Activated CD8-positive, alpha-beta T cell treated with anti-CD3 and anti-CD28 coated beads, Interleukin-2, amount 10 ng/mL, durations not matched to agents 7 days and 5 days (primary cell): ENCODE measurements around the gene RUNX1. TPM values are rescaled to one million over a fixed set of nuclear protein-coding genes. Genes with fewer than 3 reads are reported as not detected.

Source experiments
- ATAC-seq: fragments of 150-1000 bp; cut with Tn5 transposase; one replicate; pipeline ENCODE4 v1.10.0; 2021; ENCODE audit warnings: moderate library complexity
- CTCF ChIA-PET: fragments of 350-600 bp; sonication (Branson Sonifier 250); formaldehyde crosslinking; loops from one replicate; lab custom pipeline; 2021; ENCODE audit warnings: antibody characterized with exemption; lab: Charles Lee
- POLR2A ChIA-PET: fragments of 350-600 bp; sonication (Branson Sonifier 250); formaldehyde crosslinking; loops from one replicate; lab custom pipeline; 2021; ENCODE audit warnings: antibody characterized with exemption; lab: Charles Lee
- DNase-seq: peaks from one replicate; pipeline ENCODE4 v3.0.0-alpha.2; 2020
- H3K27ac Mint-ChIP-seq: one replicate; pipeline ENCODE4 v1.8.0; 2021; ENCODE audit warnings: mild to moderate bottlenecking, mixed read lengths
- H3K27me3 Mint-ChIP-seq: one replicate; pipeline ENCODE4 v1.8.0; 2021; ENCODE audit warnings: low read depth, mixed read lengths
- H3K36me3 Mint-ChIP-seq: one replicate; pipeline ENCODE4 v1.8.0; 2021; ENCODE audit warnings: low read depth, mixed read lengths
- H3K4me1 Mint-ChIP-seq: one replicate; pipeline ENCODE4 v1.8.0; 2021; ENCODE audit warnings: low read depth, mixed read lengths
- H3K4me3 Mint-ChIP-seq: one replicate; pipeline ENCODE4 v1.8.0; 2021; ENCODE audit warnings: mild to moderate bottlenecking, mixed read lengths
- H3K9me3 Mint-ChIP-seq: one replicate; pipeline ENCODE4 v1.8.0; 2022; ENCODE audit warnings: mixed read lengths; ENCODE audit not compliant: insufficient read depth
- total RNA-seq, 2 experiments: library from RNA; stranded (reverse); gene quantifications; one replicate each; pipeline ENCODE4 v1.2.3, GENCODE V29; 2021

The RUNX1 gene
- total RNA-seq, 2 experiments from 2014 or later, result 10.4 to 10.6 TPM

DNA sequence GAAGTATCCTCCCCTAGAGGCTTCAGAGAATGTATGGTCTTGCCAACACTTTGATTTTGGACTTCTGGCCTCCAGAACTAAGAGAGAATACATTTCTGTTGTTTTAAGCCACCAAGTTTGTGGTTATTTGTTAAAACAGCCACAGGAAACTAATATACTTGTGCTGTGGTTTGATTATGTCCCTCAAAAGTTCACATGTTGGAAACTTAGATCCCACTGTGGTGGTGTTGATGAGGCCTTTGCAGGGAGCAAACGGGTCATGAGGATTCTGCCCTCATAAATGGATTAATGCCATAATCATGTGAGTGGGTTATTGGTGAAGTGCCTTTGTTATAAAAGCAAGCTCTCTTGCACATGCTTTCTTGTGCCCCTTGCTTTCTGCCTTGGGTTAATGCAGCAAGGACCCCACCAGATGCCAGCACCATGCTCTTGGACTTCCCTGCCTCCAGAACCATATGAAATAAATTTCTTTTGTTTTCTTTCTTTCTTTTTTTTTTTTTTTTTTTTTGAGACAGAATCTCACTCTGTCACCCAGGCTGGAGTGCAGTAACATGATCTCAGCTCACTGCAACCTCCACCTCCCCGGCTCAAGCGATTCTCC, 223.1 kb downstream of the RUNX1 start:
- no peak overlapping the region for H3K4me3 Mint-ChIP-seq
- no peaks in the 10 kb centered on the region for H3K27me3 Mint-ChIP-seq
- no peak for ATAC-seq
- peaks cover 33% of the 10 kb centered on the region for H3K36me3 Mint-ChIP-seq
- POLR2A ChIA-PET, result interaction anchor here (0.6 kb wide), 1 partner anchor 10 kb away, joined by 3 read pairs; no protein-coding TSS in a partner anchor
- CTCF ChIA-PET, result no interaction called here
- H3K9me3 Mint-ChIP-seq, result peaks cover 9% of the 10 kb centered on the region
- H3K27ac Mint-ChIP-seq, result no peak overlapping the region
- DNase-seq, result no peak
- peaks cover 6% of the 10 kb centered on the region for H3K4me1 Mint-ChIP-seq

DNA sequence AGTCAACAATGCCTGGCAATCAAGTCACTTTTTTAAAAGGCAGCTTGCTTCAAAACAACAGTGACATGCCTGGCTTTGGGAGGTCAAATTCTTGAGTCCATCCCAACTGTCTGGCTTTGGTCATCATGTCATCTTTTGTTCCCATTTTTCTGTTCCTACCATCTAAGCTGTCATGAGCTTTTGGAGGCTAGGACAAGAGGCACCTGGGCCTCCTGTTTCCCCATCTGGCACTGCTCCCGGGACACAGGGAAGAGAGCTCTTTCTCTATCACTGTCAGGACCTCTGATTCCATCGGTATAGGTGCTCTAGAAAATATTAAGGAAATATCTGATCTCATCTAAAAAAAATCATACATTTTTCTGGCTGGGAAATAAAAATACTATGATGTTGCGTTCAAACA, 224.0 kb downstream of the RUNX1 start:
- Mint-ChIP-seq H3K27me3 (no peaks in the 10 kb centered on the region), H3K36me3 (peaks cover 33% of the 10 kb centered on the region), H3K9me3 (peaks cover 9% of the 10 kb centered on the region), H3K4me1 (peaks cover 6% of the 10 kb centered on the region), H3K4me3 (no peak overlapping the region), H3K27ac (no peak overlapping the region)
- POLR2A ChIA-PET, result no interaction called here
- no peak for DNase-seq
- CTCF ChIA-PET, result no interaction called here
- ATAC-seq, result no peak

DNA sequence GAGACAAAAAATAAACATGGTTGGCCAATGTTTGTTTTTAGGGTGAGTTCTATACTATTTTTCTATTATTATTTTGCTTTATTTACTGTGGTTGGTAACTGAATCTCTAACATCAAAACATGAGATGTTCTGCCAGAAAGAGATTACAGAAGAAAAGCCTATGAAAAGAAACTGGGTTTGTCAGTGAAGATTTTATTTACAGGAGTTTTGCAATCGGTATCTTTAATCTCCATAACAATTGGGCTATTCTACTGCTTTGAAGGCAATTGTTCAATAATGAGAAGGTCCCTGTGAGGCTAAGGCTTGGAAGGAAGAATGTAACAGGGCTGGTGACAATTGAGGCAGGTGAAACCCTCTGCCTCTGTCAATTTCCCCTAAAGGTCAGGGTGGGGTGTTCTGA, 224.8 kb downstream of the RUNX1 start:
- peaks cover 33% of the 10 kb centered on the region for H3K36me3 Mint-ChIP-seq
- H3K27me3 Mint-ChIP-seq, result no peaks in the 10 kb centered on the region
- H3K27ac Mint-ChIP-seq, result no peak overlapping the region
- H3K4me1 Mint-ChIP-seq, result peaks cover 6% of the 10 kb centered on the region
- no peak for ATAC-seq
- no peak overlapping the region for H3K4me3 Mint-ChIP-seq
- POLR2A ChIA-PET, result no interaction called here
- H3K9me3 Mint-ChIP-seq, result peaks cover 9% of the 10 kb centered on the region
- CTCF ChIA-PET, result no interaction called here
- no peak for DNase-seq

DNA sequence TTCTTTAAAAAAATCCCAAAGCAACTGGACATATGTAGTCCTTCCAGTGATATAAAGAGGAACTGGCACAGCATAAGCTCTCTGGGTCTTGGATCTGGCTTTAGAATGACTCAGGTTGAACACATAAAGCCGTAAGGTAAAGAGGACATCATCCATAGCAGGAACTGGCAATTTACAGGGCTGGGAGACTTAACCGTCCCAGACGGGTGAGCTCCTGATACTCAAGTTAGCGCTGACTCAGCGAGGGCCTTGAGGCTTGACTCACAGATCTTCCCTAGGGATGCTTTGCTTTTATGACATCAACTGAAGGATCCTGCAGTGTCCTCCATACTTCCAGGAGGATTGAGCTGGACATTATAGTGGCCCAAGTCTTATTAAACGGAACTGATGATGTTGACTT, 226.2 kb downstream of the RUNX1 start:
- POLR2A ChIA-PET, result no interaction called here
- ATAC-seq (no peak), DNase-seq (no peak)
- Mint-ChIP-seq H3K27me3 (no peaks in the 10 kb centered on the region), H3K27ac (no peak overlapping the region), H3K4me1 (peaks cover 6% of the 10 kb centered on the region), H3K9me3 (peaks cover 9% of the 10 kb centered on the region), H3K36me3 (peaks cover 26% of the 10 kb centered on the region), H3K4me3 (no peak overlapping the region)
- CTCF ChIA-PET, result no interaction called here

DNA sequence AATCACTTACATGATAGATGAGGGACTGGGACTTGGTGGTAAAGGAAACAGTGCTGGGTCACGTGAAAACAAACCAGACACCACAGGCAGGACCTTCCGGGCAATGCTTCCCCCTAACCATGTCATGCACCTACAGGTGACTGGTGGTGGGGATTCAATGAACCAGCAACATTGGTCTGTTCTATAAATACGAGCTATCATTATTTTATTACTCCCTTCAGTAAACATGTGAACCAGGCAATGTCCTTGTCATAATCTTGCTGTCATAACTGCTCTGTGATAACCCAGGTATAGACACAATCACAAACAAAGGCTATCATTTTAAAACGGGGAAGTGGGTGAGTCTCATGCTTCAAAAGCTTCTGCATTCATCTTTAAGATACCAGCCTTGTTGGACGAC, 226.9 kb downstream of the RUNX1 start:
- Mint-ChIP-seq H3K27ac (no peak overlapping the region), H3K36me3 (peaks cover 24% of the 10 kb centered on the region), H3K4me3 (no peak overlapping the region), H3K27me3 (no peaks in the 10 kb centered on the region), H3K4me1 (peaks cover 6% of the 10 kb centered on the region), H3K9me3 (peaks cover 7% of the 10 kb centered on the region)
- DNase-seq (no peak), ATAC-seq (no peak)
- ChIA-PET POLR2A (no interaction called here), CTCF (interaction anchor here (0.8 kb wide), 1 partner anchor 55 kb away, joined by 3 read pairs; no protein-coding TSS in a partner anchor)

DNA sequence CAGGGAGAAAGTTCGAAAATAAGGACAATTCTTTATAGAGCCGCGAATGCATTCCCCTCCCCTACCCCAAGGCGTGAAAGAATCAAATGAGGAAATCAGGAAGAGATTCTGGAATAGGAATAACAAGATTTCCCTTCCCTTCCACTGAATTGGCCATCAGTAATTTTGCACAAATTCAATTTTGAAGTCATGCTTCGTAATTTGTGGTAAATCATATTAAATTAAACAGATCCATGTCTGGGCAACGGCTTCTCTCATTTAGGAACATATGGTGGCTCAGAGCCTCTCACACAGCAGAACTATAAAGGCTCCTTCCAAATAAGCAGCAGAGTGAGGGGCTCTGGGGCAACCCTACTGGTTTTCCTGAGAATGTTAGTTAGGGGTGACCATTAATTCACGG, 227.4 kb downstream of the RUNX1 start:
- ChIA-PET POLR2A (no interaction called here), CTCF (interaction anchor here (0.8 kb wide), 1 partner anchor 55 kb away, joined by 3 read pairs; no protein-coding TSS in a partner anchor)
- Mint-ChIP-seq H3K36me3 (peaks cover 20% of the 10 kb centered on the region), H3K4me3 (no peak overlapping the region), H3K9me3 (peaks cover 5% of the 10 kb centered on the region), H3K27ac (no peak overlapping the region), H3K27me3 (no peaks in the 10 kb centered on the region), H3K4me1 (peaks cover 6% of the 10 kb centered on the region)
- ATAC-seq, result no peak
- no peak for DNase-seq

DNA sequence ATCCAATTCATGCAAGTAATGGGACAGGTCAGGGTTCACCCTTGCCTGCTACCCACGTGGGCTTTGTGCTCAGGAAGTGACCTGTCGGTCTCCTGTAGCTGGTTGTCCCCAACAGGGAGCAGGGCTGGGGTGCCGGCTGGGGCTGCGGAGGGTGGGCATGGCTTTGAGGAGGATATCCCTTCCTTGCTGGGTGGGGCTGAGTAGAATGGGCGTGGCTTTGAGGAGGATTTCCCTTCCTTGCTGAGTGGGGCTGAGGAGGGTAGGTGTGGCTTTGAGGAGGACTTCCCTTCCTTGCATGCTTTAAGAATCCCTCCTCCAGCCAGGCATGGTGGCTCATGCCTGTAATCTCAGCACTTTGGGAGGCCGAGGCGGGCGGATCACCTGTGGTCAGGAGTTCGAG, 229.1 kb downstream of the RUNX1 start:
- ATAC-seq (no peak), DNase-seq (no peak)
- H3K4me1 Mint-ChIP-seq, result no peaks in the 10 kb centered on the region
- no peak overlapping the region for H3K27ac Mint-ChIP-seq
- no peaks in the 10 kb centered on the region for H3K9me3 Mint-ChIP-seq
- H3K4me3 Mint-ChIP-seq, result no peak overlapping the region
- H3K36me3 Mint-ChIP-seq, result peaks cover 13% of the 10 kb centered on the region
- ChIA-PET POLR2A (no interaction called here), CTCF (no interaction called here)
- H3K27me3 Mint-ChIP-seq, result peaks cover 3% of the 10 kb centered on the region

DNA sequence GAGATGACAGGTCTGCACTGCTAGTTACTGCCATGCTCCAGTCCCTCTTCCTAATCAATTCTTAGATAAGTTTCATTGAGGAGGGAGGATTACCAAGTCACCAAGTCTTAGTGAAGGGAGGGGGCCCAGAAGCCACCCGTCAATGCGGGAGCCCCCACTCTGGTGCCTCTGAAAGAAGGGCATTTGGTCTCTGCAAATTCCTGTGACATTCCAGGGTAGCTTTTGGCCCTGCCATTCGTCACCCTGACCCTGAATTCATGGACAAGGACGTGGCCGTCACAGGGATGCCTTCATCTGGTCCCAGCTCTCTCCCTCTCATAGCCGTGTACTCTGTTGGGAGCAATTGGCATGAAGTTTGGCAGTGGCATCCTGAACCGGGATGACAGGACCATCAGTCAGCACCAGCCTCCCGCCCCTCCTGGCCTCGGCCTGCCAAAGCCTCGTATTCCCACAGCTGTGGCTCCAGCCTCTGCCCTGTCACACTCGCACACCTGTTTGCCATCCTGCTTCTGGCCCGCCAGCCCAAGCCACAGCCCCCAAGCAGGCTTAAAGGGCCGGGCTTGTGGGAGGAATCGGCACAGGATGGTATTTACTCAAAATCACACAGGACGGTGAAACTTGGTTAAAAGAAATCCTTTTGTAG, 229.6 kb downstream of the RUNX1 start:
- CTCF ChIA-PET, result no interaction called here
- H3K27ac Mint-ChIP-seq, result no peak overlapping the region

DNA sequence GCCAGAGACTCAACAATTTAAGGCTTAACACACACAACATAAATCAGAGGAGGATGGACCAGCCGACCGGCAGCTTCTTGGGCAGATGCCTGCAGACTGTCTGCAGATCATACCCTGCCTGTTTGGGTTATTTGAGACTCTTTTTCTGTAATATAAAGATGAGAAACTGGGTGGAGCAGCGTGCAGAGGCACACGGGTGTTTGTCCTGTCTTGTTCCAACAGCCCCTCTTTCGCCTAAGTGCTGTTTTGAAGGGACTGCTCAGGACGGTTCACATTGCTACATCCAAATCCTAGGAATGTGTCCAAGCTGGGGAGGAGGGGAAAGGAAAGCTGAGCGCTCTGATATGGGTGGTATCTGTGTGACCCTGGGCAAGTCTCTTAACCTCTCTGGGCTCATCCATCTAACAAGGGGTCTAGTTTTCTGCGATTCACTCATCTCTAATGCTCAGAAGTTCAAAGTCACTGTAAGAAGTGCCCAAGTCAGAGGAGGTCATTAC, 230.4 kb downstream of the RUNX1 start:
- no peak overlapping the region for H3K27ac Mint-ChIP-seq
- no peaks in the 10 kb centered on the region for H3K4me1 Mint-ChIP-seq
- DNase-seq (no peak), ATAC-seq (no peak)
- no peak overlapping the region for H3K4me3 Mint-ChIP-seq
- CTCF ChIA-PET, result interaction anchor here (1.8 kb wide), 1 partner anchor 11 kb away, joined by 5 read pairs; no protein-coding TSS in a partner anchor
- H3K36me3 Mint-ChIP-seq, result peaks cover 6% of the 10 kb centered on the region
- POLR2A ChIA-PET, result interaction anchor here (0.9 kb wide), 1 partner anchor 10 kb away, joined by 4 read pairs; no protein-coding TSS in a partner anchor
- H3K9me3 Mint-ChIP-seq, result no peaks in the 10 kb centered on the region
- H3K27me3 Mint-ChIP-seq, result peaks cover 3% of the 10 kb centered on the region

More for the DNA sequence above, 229.6 kb downstream of the RUNX1 start:
- Mint-ChIP-seq H3K4me3 (no peak overlapping the region), H3K9me3 (no peaks in the 10 kb centered on the region), H3K36me3 (peaks cover 11% of the 10 kb centered on the region), H3K27me3 (peaks cover 3% of the 10 kb centered on the region), H3K4me1 (no peaks in the 10 kb centered on the region)
- no peak for ATAC-seq
- DNase-seq, result no peak
- POLR2A ChIA-PET, result no interaction called here

DNA sequence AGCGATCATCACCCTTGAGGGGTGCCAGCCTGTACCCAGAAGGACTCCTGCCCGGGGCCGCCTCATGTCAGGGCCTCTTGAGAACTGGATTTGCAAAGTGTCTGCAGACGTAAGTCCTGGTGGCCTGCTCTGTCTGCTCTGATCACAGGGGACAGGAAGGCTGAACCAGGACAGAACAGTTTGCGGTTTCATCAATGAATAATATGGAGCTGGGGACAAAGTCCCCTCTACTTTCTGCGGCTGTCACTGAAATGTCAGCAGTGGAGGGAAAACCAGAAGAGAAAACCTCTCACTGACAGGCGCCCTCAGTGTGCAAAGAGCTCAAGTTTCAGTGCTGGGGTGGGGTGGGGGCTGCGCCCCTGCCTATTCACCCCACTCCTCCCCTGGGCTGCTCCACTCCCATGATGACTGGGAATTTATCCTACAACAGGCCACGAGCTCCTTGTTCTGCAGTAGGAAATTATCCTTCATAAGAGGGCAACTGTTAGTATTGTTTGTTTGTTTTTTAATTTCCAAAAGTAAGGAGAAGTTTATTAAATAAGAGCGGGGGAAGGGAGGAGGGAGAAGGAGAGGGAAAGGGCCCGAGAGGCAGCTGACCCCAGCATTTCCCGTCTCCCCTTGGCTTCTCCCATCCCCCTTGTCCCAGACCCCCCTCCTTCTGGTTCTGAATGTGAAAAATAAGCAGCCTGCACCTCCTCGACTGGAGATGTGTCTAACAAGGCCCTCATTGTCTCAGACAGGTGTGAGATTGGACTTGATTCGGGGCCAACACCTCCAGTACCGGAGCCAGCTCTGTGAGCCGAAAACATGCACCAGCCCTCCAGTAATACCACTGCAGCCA, 231.1 kb downstream of the RUNX1 start:
- CTCF ChIA-PET, result interaction anchor here (1.8 kb wide), 1 partner anchor 10 kb away, joined by 5 read pairs; no protein-coding TSS in a partner anchor
- no peak for ATAC-seq
- H3K27me3 Mint-ChIP-seq, result peaks cover 3% of the 10 kb centered on the region
- no peak for DNase-seq
- H3K9me3 Mint-ChIP-seq, result no peaks in the 10 kb centered on the region
- POLR2A ChIA-PET, result interaction anchor here (0.9 kb wide), 1 partner anchor 9 kb away, joined by 4 read pairs; no protein-coding TSS in a partner anchor
- H3K27ac Mint-ChIP-seq, result no peak overlapping the region
- no peaks in the 10 kb centered on the region for H3K4me1 Mint-ChIP-seq
- H3K4me3 Mint-ChIP-seq, result no peak overlapping the region
- H3K36me3 Mint-ChIP-seq, result peaks cover 4% of the 10 kb centered on the region

DNA sequence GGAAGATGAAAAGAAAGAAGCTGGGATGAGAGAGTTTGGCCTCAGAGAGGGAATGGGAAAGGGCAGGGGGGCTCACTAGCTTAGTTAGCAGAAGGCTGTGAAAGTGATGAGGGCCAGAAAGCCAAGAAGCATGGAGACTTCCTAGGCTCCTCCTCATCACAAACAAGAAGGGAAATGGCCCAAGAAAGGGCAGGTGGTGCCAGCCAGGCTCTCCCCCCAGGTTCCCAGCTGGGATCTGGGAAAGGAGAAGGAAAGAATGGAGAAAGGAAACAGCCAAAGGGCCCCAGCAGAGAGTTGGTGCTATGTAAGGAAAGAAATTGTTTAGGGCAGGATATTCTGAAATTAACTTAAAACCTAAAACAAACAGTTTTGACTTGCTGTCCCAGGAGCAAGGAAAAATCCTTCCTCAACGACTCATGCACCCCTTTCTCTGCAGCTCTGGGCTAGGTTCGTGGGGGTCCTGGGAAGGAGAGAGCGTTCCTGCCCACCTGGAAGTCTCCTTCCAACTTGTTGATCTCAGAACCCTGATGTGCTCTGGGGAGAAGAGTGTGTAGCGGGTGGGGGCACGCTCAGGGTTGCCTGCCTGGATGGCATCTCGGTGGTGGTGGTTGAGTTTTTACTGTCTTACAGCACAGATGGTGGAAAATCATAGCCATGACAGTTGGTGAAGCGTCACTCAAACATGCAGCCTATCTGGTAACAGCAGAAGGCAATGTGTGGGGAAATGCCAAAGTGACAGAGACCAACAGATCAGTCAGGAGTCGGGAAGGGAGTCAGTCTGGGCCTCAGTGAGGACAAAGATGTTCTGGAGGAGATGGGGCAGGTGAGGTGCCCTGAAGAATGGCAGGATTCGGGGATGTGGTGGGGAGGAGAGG, 233.0 kb downstream of the RUNX1 start:
- Mint-ChIP-seq H3K36me3 (peaks cover 2% of the 10 kb centered on the region), H3K27me3 (peaks cover 6% of the 10 kb centered on the region), H3K4me3 (no peak overlapping the region), H3K27ac (no peak overlapping the region), H3K9me3 (no peaks in the 10 kb centered on the region), H3K4me1 (peaks cover 13% of the 10 kb centered on the region)
- DNase-seq (no peak), ATAC-seq (no peak)
- ChIA-PET CTCF (no interaction called here), POLR2A (no interaction called here)
